Kidney (tissue), 14 donors: ENCODE results near the gene EDAR. TPM values are rescaled to one million over a fixed set of nuclear protein-coding genes. Genes with fewer than 3 reads are reported as not detected.

ENCODE experiments used
- DNase-seq, 5 donors: peaks; one replicate each; pipeline ENCODE4 v3.0.0-alpha.2; 2013 to 2020
- FAIRE-seq: peaks from 2 replicates; lab custom pipeline; 2012; peaks lifted over from hg19 to GRCh38; lab: Jason Lieb, UNC
- H3K27ac ChIP-seq, 2 donors: one replicate each; pipeline ENCODE4 v1.7.0; 2013; ENCODE audit warnings: low read depth in 2 of 2, low read length in 2 of 2, inconsistent platforms in 1 of 2
- H3K27me3 ChIP-seq: one replicate; pipeline ENCODE4 v1.7.1; 2013; ENCODE audit warnings: low read length, inconsistent platforms; ENCODE audit not compliant: control insufficient read depth, insufficient read depth
- H3K36me3 ChIP-seq, 3 donors: one replicate each; pipeline versions ENCODE4 v1.7.0 to v1.7.1; 2013; ENCODE audit warnings: low read length in 3 of 3, control low read depth in 1 of 3, inconsistent platforms in 1 of 3; ENCODE audit not compliant: insufficient read depth in 3 of 3, control insufficient read depth in 2 of 3
- H3K4me1 ChIP-seq, 3 donors: one replicate each; pipeline versions ENCODE4 v1.7.0 to v1.7.1; 2013; ENCODE audit warnings: low read length in 3 of 3, inconsistent platforms in 1 of 3, low read depth in 1 of 3; ENCODE audit not compliant: control insufficient read depth in 2 of 3, insufficient read depth in 2 of 3
- H3K4me3 ChIP-seq, 3 donors: one replicate each; pipeline versions ENCODE4 v1.7.0 to v1.8.1; 2013; ENCODE audit warnings: low read length in 3 of 3, control low read depth in 1 of 3, inconsistent platforms in 1 of 3
- H3K9ac ChIP-seq, 3 donors: one replicate each; pipeline versions ENCODE4 v1.7.0 to v1.7.1; 2013; ENCODE audit warnings: low read length in 3 of 3, control low read depth in 1 of 3, inconsistent platforms in 1 of 3
- H3K9me3 ChIP-seq, 3 donors: one replicate each; pipeline versions ENCODE4 v1.7.0 to v1.7.1; 2013; ENCODE audit warnings: low read length in 3 of 3, control low read depth in 1 of 3, inconsistent platforms in 1 of 3; ENCODE audit not compliant: control insufficient read depth in 2 of 3, insufficient read depth in 1 of 3
- CTCF ChIP-seq: IDR thresholded peaks from 3 replicates; pipeline ENCODE4 v1.5.1; 2012; ENCODE audit warnings: mild to moderate bottlenecking, moderate library complexity, borderline replicate concordance; ENCODE audit not compliant: insufficient read depth; ENCODE audit errors: extremely low read depth
- intact Hi-C: fragments of 100-400 bp; cut with DNase I; formaldehyde crosslinking; loops from one replicate; pipeline ENCODE4 v1.11.1; 2022
- polyA plus RNA-seq: library from polyadenylated mRNA; stranded (reverse); fragments of 350-450 nt; fragmentation: Illumina TruSeq; extraction: RNeasy Lipid Tissue Mini Kit (QIAGEN cat#74804); gene quantifications from one replicate; pipeline ENCODE4 v1.2.3, GENCODE V29; 2014; ENCODE audit warnings: low read depth, low replicate concordance; ENCODE audit not compliant: insufficient read depth
- total RNA-seq: library from RNA; stranded (reverse); fragmentation: NEBNext Ultra II Directional; extraction: Animal tissue kit (Norgen Biotek cat#: 25700); gene quantifications from one replicate; pipeline ENCODE4 v1.2.1, GENCODE V29; 2021
- donor health status: control.
- donor health status: control.
- donor health status: control.
- donor health status: control.
- donor health status: control.
- donor health status: DM: yes; HTN: yes; CAD: no.
- donor health status: Normal renal cell carcinoma (clear cell type).

EDAR gene
- total and polyA plus RNA-seq, 2 donors from 2014 or later: 0.17 to 3.1 TPM

- no peak overlapping the region for H3K27ac ChIP-seq
- H3K9ac ChIP-seq: no peak overlapping the region
- no peak overlapping the region for H3K4me3 ChIP-seq
- no peak for TF ChIP-seq CTCF
- H3K4me1 ChIP-seq: peaks cover 3 to 21% (median 5%) of the 10 kb centered on the region in 3 donors
- FAIRE-seq (no peak), DNase-seq (peak; percentile 51 to 94 (median 91))
- H3K27me3 ChIP-seq: no peaks in the 10 kb centered on the region
- no peaks in the 10 kb centered on the region for H3K36me3 ChIP-seq
- intact Hi-C loops: no loop called here
- no peaks in the 10 kb centered on the region for H3K9me3 ChIP-seq
These were observed 52.8 kb downstream of the EDAR start for GRCh38 chr2:108936076-108936864.

- H3K36me3 ChIP-seq: no peaks in the 10 kb centered on the region
- H3K9me3 ChIP-seq: no peaks in the 10 kb centered on the region
- no peak for TF ChIP-seq CTCF
- DNase-seq (peak in 4 of 5 donors; percentile 35 to 77 (median 66)), FAIRE-seq (no peak)
- no peak overlapping the region for H3K4me3 ChIP-seq
- H3K4me1 ChIP-seq: peaks cover 3 to 21% (median 5%) of the 10 kb centered on the region in 3 donors
- no peak overlapping the region for H3K27ac ChIP-seq
- intact Hi-C loops: no loop called here
- H3K27me3 ChIP-seq: no peaks in the 10 kb centered on the region
- no peak overlapping the region for H3K9ac ChIP-seq
These were observed 53.7 kb downstream of the EDAR start for GRCh38 chr2:108935271-108935741.

- Histone ChIP-seq H3K9ac (no peak overlapping the region), H3K4me1 (peaks cover 3 to 21% (median 5%) of the 10 kb centered on the region in 3 donors), H3K27ac (no peak overlapping the region), H3K36me3 (no peaks in the 10 kb centered on the region), H3K9me3 (no peaks in the 10 kb centered on the region), H3K27me3 (no peaks in the 10 kb centered on the region), H3K4me3 (no peak overlapping the region)
- intact Hi-C loops: no loop called here
- FAIRE-seq (no peak), DNase-seq (peak in 2 of 5 donors; percentile 57 to 63)
- TF ChIP-seq CTCF: no peak
These were observed 54.3 kb downstream of the EDAR start for GRCh38 chr2:108934583-108935245.
